Loucy (cell line): Measurements from ENCODE around the gene GATA5.

ENCODE experiments used
- CTCF ChIP-seq: fragments of 200-600 bp; sonication (generic); conservative IDR thresholded peaks from 2 replicates; pipeline ENCODE4 v1.5.1; 2014; ENCODE audit warnings: mild to moderate bottlenecking, antibody characterized with exemption, low read length
- EZH2phosphoT487 ChIP-seq: fragments of 200-600 bp; IDR thresholded peaks from 2 replicates; pipeline ENCODE4 v1.6.1; 2018; ENCODE audit warnings: antibody characterized with exemption, mild to moderate bottlenecking, moderate library complexity, borderline replicate concordance

GRCh38 chr20:62492711-62493110, 16.9 kb upstream of the GATA5 start:
- TF ChIP-seq CTCF, result no peak
- TF ChIP-seq EZH2phosphoT487, result no peak
